Endothelial cell (in vitro differentiated cells): ENCODE data around the gene KTN1. TPM values are rescaled to one million over a fixed set of nuclear protein-coding genes. Genes with fewer than 3 reads are reported as not detected.

Experiments used
- DNase-seq: peaks from one replicate; pipeline ENCODE4 v3.0.0; 2021; ENCODE audit warnings: low spot score
- H3K27ac Mint-ChIP-seq: one replicate; pipeline ENCODE4 v1.8.0; 2021; ENCODE audit warnings: mixed read lengths, inconsistent platforms; ENCODE audit not compliant: unreplicated experiment
- H3K27me3 Mint-ChIP-seq: one replicate; pipeline ENCODE4 v1.8.0; 2021; ENCODE audit warnings: mild to moderate bottlenecking, moderate library complexity, mixed read lengths, inconsistent platforms; ENCODE audit not compliant: unreplicated experiment
- H3K36me3 Mint-ChIP-seq: one replicate; pipeline ENCODE4 v1.8.0; 2021; ENCODE audit warnings: mild to moderate bottlenecking, low read depth, mixed read lengths, inconsistent platforms; ENCODE audit not compliant: unreplicated experiment
- H3K4me1 Mint-ChIP-seq: one replicate; pipeline ENCODE4 v1.8.0; 2021; ENCODE audit warnings: mild to moderate bottlenecking, mixed read lengths, inconsistent platforms; ENCODE audit not compliant: unreplicated experiment
- H3K4me3 Mint-ChIP-seq: one replicate; pipeline ENCODE4 v1.8.0; 2021; ENCODE audit warnings: mild to moderate bottlenecking, mixed read lengths, inconsistent platforms; ENCODE audit not compliant: unreplicated experiment
- H3K9me3 Mint-ChIP-seq: one replicate; pipeline ENCODE4 v1.8.0; 2021; ENCODE audit warnings: mixed read lengths, inconsistent platforms; ENCODE audit not compliant: unreplicated experiment
- total RNA-seq: library from RNA; stranded (reverse); fragmentation: NEBNext Ultra II Directional; extraction: Animal tissue kit (Norgen Biotek cat#: 25700); gene quantifications from one replicate; pipeline ENCODE4 v1.2.1, GENCODE V29; 2021; ENCODE audit not compliant: unreplicated experiment
- TF ChIP-seq, protein P1 (sequence below): fragments of 200-600 bp; sonication (generic); IDR thresholded peaks from one replicate; pipeline ENCODE4 v1.5.0; 2021; ENCODE audit warnings: antibody characterized with exemption; ENCODE audit not compliant: unreplicated experiment

The KTN1 gene
- total RNA-seq, 1 donor from 2014 or later = 220 TPM

DNA sequence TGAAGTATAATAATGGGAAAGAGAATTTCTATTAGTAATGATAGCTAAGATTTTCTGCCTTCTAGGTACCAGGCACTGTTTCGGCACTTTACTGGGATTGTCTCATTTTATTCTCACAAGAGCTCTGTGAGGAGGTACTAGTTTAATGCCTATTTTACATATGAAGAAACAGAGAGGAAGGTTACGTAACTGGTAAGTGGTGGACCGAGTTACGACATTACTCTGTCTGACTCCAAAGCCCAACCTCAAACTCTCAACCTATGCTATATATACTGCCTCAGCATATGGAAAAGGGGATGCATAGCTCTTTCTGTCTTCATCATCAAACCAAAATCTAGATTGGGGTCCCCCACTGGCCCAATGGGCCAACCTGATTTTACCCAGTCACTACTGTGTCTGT lies 133.5 kb downstream of the KTN1 start:
- Mint-ChIP-seq H3K9me3 (no peaks in the 10 kb centered on the region), H3K4me3 (no peak overlapping the region), H3K36me3 (peaks cover 8% of the 10 kb centered on the region), H3K4me1 (no peaks in the 10 kb centered on the region), H3K27ac (no peak overlapping the region), H3K27me3 (no peaks in the 10 kb centered on the region)
- DNase-seq = no peak
- TF ChIP-seq, protein P1, sequence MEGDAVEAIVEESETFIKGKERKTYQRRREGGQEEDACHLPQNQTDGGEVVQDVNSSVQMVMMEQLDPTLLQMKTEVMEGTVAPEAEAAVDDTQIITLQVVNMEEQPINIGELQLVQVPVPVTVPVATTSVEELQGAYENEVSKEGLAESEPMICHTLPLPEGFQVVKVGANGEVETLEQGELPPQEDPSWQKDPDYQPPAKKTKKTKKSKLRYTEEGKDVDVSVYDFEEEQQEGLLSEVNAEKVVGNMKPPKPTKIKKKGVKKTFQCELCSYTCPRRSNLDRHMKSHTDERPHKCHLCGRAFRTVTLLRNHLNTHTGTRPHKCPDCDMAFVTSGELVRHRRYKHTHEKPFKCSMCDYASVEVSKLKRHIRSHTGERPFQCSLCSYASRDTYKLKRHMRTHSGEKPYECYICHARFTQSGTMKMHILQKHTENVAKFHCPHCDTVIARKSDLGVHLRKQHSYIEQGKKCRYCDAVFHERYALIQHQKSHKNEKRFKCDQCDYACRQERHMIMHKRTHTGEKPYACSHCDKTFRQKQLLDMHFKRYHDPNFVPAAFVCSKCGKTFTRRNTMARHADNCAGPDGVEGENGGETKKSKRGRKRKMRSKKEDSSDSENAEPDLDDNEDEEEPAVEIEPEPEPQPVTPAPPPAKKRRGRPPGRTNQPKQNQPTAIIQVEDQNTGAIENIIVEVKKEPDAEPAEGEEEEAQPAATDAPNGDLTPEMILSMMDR = no peak

DNA sequence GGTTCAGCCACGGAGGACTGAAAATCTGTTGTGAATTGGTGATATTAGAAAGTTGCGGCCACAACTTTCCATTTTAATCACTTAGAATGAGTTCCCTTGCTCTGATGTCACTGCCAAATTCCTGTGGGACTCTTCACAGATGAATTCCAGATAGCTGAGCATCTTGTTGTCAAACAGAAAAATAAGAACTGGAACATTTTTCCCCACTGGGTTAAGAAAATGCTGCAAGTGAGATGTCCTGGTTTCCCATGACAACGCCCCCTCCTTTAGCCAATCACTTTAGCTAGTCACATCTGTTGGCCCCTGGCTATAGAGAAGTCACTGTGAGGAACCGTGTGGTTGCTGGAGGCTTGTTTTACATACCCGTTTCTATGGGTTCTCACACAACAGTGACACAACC lies 135.9 kb downstream of the KTN1 start:
- Mint-ChIP-seq H3K27ac (no peak overlapping the region), H3K36me3 (peaks cover 8% of the 10 kb centered on the region), H3K4me1 (no peaks in the 10 kb centered on the region)

DNA sequence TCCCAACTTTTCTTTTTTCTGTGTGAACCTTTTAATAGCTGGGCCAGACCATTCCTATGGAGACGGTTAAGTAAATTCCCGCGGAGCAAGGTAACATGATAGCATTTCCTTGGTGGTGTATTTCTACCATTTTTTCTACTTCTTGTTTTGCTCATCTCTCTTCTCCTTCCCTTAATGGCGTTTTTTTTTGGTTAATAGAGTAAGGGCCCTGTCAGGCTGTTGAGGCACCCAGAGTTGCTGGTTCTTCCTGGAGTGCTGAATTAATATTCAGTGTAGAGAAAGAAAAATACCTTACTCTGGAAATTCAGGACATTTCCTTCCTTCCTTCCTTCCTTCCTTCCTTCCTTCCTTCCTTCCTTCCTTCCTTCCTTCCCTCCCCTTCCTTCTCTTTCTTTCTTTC lies 137.6 kb downstream of the KTN1 start:
- H3K27ac Mint-ChIP-seq = no peak overlapping the region
- H3K4me1 Mint-ChIP-seq = no peaks in the 10 kb centered on the region
- peaks cover 8% of the 10 kb centered on the region for H3K36me3 Mint-ChIP-seq
- no peaks in the 10 kb centered on the region for H3K27me3 Mint-ChIP-seq
- DNase-seq = no peak
- H3K4me3 Mint-ChIP-seq = peak overlapping the region; percentile 11
- TF ChIP-seq, protein P1 = no peak
- H3K9me3 Mint-ChIP-seq = no peaks in the 10 kb centered on the region

More for the DNA sequence above, 135.9 kb downstream of the KTN1 start:
- DNase-seq = no peak
- Mint-ChIP-seq H3K9me3 (no peaks in the 10 kb centered on the region), H3K27me3 (no peaks in the 10 kb centered on the region), H3K4me3 (no peak overlapping the region)
- TF ChIP-seq, protein P1 = no peak

DNA sequence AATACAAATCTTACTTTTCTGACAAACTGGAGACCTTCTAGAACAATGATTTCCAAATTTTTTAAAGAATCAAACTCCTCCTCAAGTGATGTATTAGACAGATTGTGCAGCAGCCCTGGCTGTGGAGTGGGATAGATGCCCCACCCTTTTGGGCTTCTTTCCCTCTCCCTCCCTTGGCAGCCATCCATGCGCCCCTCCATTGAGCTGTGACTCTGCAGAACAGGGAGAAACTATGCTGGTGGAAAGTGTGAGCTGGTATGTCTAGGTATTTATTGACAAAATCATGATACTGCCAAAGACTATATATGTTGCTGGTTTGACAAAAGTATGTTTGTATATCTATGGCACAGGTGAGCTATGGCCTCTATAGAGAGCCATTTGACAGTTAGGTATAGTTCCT lies 138.5 kb downstream of the KTN1 start:
- no peaks in the 10 kb centered on the region for H3K27me3 Mint-ChIP-seq
- peaks cover 5% of the 10 kb centered on the region for H3K36me3 Mint-ChIP-seq
- DNase-seq = no peak
- H3K4me1 Mint-ChIP-seq = no peaks in the 10 kb centered on the region
- no peak overlapping the region for H3K4me3 Mint-ChIP-seq
- H3K27ac Mint-ChIP-seq = no peak overlapping the region
- H3K9me3 Mint-ChIP-seq = no peaks in the 10 kb centered on the region
- TF ChIP-seq, protein P1 = no peak

DNA sequence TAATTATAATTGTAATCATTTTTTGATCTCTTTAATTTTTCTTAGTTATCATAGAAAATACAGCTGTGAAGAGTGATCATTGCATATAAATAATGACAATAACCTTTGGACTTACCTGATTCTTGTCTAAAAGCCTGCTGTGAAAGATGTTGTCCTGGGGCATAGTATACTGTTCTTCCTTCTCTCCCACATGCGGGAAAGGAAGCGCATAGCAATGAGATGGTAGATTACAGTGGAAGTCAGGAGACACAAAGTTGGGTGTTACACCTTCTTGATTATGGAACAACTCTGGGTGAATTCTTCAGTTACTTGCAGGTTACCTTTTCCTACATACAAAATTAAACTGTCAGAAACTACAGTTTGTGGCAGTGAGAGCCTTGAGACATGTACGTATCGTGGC lies 140.8 kb downstream of the KTN1 start:
- Mint-ChIP-seq H3K36me3 (peaks cover under 1% of the 10 kb centered on the region), H3K27ac (no peak overlapping the region), H3K4me3 (no peak overlapping the region), H3K27me3 (no peaks in the 10 kb centered on the region), H3K9me3 (no peaks in the 10 kb centered on the region), H3K4me1 (no peaks in the 10 kb centered on the region)
- TF ChIP-seq, protein P1 = no peak
- no peak for DNase-seq
